KOPT-K1 (cell line): ENCODE data around the gene NTN5.
"Not testable (repeated sequence)": the region's sequence is repeated elsewhere in the genome, so short reads cannot be mapped to it uniquely, and the experiment has no call there.

Experiments used
- H3K27ac ChIP-seq: fragments of 200-600 bp; sonication (generic); 2 replicates; pipeline ENCODE4 v1.5.1; 2016; ENCODE audit warnings: antibody characterized with exemption, mild to moderate bottlenecking, low read depth, low read length; ENCODE audit not compliant: poor library complexity, severe bottlenecking
- H3K36me3 ChIP-seq: fragments of 200-600 bp; sonication (generic); 2 replicates; pipeline ENCODE4 v1.5.1; 2017; ENCODE audit warnings: antibody characterized with exemption, mild to moderate bottlenecking, low read length, moderate library complexity; ENCODE audit not compliant: insufficient read depth
- H3K9me3 ChIP-seq: fragments of 200-600 bp; sonication (generic); 2 replicates; pipeline ENCODE4 v1.5.1; 2017; ENCODE audit warnings: antibody characterized with exemption, low read length, mild to moderate bottlenecking; ENCODE audit not compliant: insufficient read depth, poor library complexity, severe bottlenecking

Gene NTN5

GRCh38 chr19:48683349-48683748, 10.5 kb upstream of the NTN5 start:
- Histone ChIP-seq H3K27ac (no peak overlapping the region), H3K9me3 (no peaks in the 10 kb centered on the region), H3K36me3 (no peaks in the 10 kb centered on the region)

- Histone ChIP-seq H3K27ac (peak overlapping the region; percentile 21), H3K9me3 (no peaks in the 10 kb centered on the region)
These were observed 8.3 kb upstream of the NTN5 start for GRCh38 chr19:48681127-48681470.

GRCh38 chr19:48680436-48681126, 7.8 kb upstream of the NTN5 start:
- Histone ChIP-seq H3K27ac (peak overlapping the region; percentile 21), H3K36me3 (no peaks in the 10 kb centered on the region), H3K9me3 (no peaks in the 10 kb centered on the region)

More at GRCh38 chr19:48681127-48681470, 8.3 kb upstream of the NTN5 start:
- no peaks in the 10 kb centered on the region for H3K36me3 ChIP-seq

DNA sequence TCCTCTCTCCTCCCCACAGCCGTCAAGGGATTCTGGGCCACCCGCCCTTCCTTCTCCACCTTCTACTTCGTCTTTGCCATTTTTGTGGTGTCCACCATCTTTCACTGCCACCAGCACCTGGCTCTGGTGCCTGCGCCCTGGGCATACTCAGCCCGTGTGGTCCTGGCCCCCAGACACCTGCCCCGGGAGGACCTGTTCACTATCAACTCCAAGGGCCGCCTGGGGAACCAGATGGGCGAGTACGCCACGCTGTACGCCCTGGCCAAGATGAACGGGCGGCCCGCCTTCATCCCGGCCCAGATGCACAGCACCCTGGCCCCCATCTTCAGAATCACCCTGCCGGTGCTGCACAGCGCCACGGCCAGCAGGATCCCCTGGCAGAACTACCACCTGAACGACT, 7.2 kb upstream of the NTN5 start:
- not testable (repeated sequence) for H3K9me3 ChIP-seq, H3K36me3 ChIP-seq, H3K27ac ChIP-seq

DNA sequence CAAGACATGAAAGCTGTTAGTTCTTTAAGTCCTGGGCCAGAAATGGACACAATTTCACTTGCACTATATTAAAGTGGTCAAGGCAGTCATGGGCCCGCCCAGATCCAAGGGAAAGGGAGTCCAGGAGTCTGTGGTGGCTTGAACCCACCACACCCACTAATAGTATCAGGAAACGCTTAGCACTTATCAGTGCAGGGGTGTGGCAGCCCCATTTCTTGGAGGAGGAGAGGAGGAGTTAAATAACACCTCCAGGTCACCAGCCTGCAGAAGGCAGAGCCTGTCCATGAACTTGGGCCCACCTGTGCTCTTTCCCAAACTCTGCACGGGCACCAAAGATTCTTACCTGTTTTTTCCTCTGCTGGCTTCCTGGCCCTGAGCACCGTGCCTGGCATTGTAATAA, 5.4 kb upstream of the NTN5 start:
- no peaks in the 10 kb centered on the region for H3K9me3 ChIP-seq
- H3K36me3 ChIP-seq, result no peaks in the 10 kb centered on the region
- H3K27ac ChIP-seq, result no peak overlapping the region

DNA sequence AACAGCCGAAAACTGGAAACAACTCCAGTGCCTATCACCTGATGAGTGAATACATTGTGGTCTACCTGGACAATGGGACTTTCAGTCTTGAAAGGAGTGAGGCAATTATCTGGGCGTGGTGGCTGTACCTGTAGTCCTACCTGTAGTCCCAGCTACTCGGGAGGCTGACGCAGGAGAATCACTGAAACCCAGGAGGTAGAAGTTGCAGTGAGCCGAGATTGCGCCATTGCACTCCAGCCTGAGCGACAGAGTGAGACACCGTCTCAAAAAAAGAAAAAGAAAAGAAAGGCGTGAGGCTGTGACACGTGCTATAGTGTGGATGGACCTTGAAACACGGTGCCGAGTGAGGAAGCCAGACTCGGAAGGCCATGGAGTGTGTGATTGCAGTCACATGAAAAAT, 4.1 kb upstream of the NTN5 start:
- Histone ChIP-seq H3K27ac (no peak overlapping the region), H3K36me3 (no peaks in the 10 kb centered on the region), H3K9me3 (no peaks in the 10 kb centered on the region)

- Histone ChIP-seq H3K9me3 (no peaks in the 10 kb centered on the region), H3K27ac (no peak overlapping the region), H3K36me3 (no peaks in the 10 kb centered on the region)
These were observed 3.7 kb upstream of the NTN5 start for GRCh38 chr19:48676487-48676886.

DNA sequence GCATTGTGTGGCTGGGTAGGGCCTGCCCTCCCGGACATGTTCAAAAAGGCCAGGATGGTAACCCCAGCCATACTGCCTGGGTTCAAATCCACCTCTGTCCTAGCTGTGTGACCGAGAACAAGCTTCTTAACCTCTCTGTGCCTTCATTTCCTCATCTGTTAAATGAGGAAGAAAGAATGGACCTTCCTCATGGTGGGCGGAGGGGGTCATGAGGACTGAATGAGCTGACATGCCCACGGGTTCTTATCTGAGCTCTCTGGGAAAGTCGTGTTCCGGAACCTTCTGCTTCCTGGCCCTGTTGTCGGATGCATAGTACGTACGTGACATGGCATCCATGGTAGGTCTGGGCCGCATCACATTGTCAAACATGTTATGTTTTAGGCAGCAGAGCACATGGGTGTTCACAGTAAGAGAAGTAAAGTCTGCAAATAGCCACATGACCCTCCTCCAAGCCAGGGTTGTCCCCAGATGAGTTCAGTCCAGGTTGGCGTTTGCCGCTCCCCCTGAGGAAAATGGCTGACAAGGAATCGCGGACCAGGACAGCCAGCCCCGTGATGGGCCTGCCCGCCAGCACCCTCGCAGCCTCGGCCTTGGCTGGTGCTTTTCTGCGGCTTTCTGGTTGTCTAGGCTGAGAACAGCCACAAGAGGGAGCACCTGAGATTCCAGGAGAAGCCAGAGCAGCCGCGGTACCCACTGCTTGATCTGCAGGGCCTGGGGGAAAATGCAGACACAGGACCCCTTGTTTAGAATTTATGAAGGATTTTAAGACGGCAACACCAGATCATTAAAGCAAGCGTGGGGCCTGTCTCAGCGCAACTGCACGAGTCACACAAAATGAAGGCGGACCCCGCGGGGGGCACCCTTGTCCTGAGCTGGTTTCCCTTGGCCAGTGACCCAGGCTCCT, 2.4 kb upstream of the NTN5 start:
- H3K36me3 ChIP-seq, result no peaks in the 10 kb centered on the region
- H3K27ac ChIP-seq, result no peak overlapping the region

DNA sequence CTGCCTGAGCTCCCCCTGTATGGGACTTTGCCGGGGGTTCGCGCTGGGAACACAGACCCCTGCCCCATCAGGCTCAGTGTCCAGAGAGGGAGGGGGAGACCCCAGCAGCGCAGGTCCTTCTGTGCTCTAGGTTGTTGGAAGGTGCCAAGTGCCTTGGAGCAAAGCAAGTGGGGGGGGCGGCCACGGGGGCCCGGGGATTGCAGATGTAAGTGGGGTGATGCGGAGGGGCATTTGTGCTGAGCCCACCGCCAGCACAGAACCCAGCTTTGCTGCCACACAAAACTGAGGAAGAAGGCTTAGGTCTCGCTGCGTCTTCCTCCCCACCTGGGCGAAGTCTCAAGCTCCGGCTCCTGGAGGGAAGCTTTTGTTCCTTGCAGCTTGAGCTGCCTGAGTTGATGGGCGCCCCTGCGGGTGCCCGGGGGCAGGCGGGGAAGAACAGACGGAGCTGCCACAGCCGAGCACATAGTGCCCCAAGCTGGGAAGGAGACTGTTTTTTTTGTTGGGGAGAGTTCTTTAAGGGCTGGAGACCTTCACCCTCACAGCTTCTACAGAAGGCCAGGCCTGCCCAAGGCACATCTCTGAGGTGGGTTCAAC, 1.5 kb upstream of the NTN5 start:
- Histone ChIP-seq H3K27ac (no peak overlapping the region), H3K9me3 (no peaks in the 10 kb centered on the region), H3K36me3 (no peaks in the 10 kb centered on the region)

More for the DNA sequence above, 2.4 kb upstream of the NTN5 start:
- H3K9me3 ChIP-seq, result no peaks in the 10 kb centered on the region

DNA sequence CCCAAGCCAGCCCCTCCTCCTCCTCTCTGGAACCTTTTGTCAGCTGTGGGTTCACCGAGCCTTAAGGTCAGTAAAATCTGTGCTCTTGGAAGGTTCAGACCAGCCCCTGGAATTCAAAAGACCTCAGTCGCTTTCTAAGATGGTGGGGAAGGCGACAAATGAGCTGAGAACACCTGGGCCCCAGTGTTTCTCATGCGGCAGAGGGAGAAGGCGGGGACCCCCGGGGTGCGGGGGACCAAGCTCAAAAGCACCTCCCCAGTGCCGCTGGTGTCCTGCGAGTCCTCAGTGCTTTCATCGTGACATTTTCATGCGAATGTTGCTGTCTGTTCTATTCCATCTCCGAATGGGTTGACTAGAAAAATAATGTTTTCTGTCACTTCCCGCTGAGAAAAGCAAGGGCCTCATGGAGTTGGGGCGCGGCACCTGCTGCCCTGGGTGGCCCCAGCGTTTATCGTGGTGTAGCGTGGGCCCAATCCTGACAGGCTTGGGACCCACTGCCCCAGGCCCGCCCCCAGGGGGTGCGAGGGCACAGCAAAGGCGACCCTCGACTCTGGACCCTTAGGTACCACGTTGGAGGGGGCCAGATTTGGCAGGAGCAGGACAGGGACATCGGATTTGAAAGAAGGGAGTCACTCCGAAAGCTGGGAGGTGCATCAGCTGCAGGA, 751 bp upstream of the NTN5 start:
- Histone ChIP-seq H3K27ac (no peak overlapping the region), H3K9me3 (no peaks in the 10 kb centered on the region), H3K36me3 (no peaks in the 10 kb centered on the region)

GRCh38 chr19:48671446-48671995, 1.3 kb downstream of the NTN5 start:
- Histone ChIP-seq H3K36me3 (no peaks in the 10 kb centered on the region), H3K9me3 (no peaks in the 10 kb centered on the region), H3K27ac (no peak overlapping the region)

DNA sequence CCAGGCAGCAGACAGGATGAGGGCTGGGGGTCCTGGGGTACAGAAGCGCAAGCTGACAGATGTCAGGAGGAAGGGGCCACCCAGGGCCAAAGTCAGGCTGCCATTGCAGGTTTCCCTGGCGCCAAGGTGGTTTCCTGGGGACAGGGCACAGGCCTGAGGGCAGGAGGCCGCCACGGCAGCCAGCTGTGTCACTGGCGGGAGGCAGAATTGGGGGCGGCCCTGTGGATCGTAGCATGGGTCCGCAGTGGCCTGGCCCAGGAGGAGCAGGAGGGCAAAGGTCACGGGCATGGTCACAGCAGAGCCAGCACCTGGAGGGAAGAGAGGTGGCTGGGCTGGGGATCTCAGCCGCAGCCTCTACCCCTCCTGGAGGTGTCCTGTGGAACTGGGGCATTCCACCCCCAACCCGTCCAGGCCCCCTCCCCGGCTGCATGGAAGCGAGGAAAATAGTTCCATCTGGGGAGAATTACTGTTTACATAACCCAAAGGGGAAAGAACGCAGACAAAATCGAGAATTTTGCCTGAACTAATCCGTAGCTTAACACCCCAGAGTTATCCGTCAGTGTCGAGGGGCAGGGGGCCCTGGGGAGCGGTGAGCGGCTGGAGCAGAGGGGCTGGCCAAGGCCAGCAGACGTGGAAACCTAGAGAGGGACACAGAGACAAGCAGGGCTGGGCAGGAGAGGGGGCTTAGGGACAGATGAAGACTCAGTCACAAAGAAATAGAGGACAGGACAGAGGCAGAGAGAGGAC, 1.9 kb downstream of the NTN5 start:
- Histone ChIP-seq H3K9me3 (no peaks in the 10 kb centered on the region), H3K27ac (no peak overlapping the region)

GRCh38 chr19:48669903-48670668, 2.7 kb downstream of the NTN5 start:
- Histone ChIP-seq H3K9me3 (no peaks in the 10 kb centered on the region), H3K36me3 (no peaks in the 10 kb centered on the region), H3K27ac (no peak overlapping the region)

More for the DNA sequence above, 1.9 kb downstream of the NTN5 start:
- H3K36me3 ChIP-seq, result no peaks in the 10 kb centered on the region

- Histone ChIP-seq H3K36me3 (no peaks in the 10 kb centered on the region), H3K27ac (no peak overlapping the region)
These were observed 4.1 kb downstream of the NTN5 start for GRCh38 chr19:48668761-48669160.

More at GRCh38 chr19:48668761-48669160, 4.1 kb downstream of the NTN5 start:
- H3K9me3 ChIP-seq, result no peaks in the 10 kb centered on the region
